ENCODE measurements around the gene STAG3.

DNA sequence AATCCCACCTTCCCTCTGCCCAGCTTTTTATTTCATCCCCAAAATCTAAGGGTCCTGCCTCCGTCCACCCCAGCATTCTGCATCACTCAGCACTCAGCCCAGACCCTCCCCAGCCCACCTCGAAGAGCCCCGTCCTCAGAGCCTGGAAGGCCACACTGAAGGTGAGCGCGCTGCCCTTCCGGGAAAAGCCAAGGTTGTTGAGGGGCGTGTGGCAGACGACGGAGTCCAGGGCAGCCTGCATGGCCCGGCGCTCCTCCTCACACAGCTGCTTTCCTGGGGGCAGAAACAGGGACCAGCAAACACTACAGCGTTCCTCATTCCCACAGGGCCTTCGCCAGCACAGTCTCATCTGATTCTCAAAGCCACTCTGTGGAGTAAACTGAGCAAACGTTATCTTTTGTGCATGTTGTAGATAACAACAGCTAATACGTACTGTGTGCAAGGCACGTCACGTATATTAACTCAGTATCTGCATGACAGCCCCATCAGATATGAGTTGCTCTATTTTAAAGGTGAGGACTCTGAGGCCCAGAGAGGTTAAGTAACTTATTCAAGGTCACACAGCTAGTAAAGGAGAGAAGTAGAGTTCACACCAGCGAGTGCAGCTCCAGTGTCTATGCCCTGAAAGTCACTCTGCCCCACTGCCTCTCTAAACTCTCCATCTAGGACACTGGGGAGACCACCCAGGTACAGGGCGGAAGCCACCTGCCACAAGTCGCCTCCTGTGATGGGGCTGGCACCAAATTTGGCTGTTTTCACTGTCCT, 22.0 kb upstream of the STAG3 start:
- TF ChIP-seq, protein P1, sequence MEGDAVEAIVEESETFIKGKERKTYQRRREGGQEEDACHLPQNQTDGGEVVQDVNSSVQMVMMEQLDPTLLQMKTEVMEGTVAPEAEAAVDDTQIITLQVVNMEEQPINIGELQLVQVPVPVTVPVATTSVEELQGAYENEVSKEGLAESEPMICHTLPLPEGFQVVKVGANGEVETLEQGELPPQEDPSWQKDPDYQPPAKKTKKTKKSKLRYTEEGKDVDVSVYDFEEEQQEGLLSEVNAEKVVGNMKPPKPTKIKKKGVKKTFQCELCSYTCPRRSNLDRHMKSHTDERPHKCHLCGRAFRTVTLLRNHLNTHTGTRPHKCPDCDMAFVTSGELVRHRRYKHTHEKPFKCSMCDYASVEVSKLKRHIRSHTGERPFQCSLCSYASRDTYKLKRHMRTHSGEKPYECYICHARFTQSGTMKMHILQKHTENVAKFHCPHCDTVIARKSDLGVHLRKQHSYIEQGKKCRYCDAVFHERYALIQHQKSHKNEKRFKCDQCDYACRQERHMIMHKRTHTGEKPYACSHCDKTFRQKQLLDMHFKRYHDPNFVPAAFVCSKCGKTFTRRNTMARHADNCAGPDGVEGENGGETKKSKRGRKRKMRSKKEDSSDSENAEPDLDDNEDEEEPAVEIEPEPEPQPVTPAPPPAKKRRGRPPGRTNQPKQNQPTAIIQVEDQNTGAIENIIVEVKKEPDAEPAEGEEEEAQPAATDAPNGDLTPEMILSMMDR (IDR thresholded peaks at IDR 0.05; ENCODE audit: poor library complexity) = no peak
- TF ChIP-seq EZH2phosphoT487 (IDR thresholded peaks at IDR 0.05; ENCODE audit: low read depth, severe bottlenecking, unreplicated experiment) (no peak), EZH2 (IDR thresholded peaks at IDR 0.05; ENCODE audit: borderline replicate concordance) (no peak)
